GM12878 (cell line): ENCODE results near the gene DDX10. TPM values are rescaled to one million over a fixed set of nuclear protein-coding genes. Genes with fewer than 3 reads are reported as not detected.

ENCODE experiments used
- ATAC-seq: fragments of 200-7000 bp; cut with Tn5 transposase; 3 replicates; pipeline ENCODE4 v1.9.1; 2020; ENCODE audit warnings: mild to moderate bottlenecking, moderate library complexity
- BruUV-seq: library from RNA; stranded (reverse); fragments of 400-500 nt; replicated peaks from 2 replicates; lab custom pipeline; 2021; lab: Mats Ljungman, UMichigan
- CTCF ChIA-PET: fragments of 300-600 bp; sonication (Branson Sonifier 250); formaldehyde crosslinking; extraction: SDS; loops from one replicate; lab custom pipeline; 2021; ENCODE audit warnings: inconsistent platforms; lab: Yijun Ruan, JAX
- POLR2A ChIA-PET: fragments of 350-600 bp; formaldehyde crosslinking; extraction: SDS; loops from one replicate; lab custom pipeline; 2021; ENCODE audit warnings: inconsistent platforms; lab: Charles Lee
- RAD21 ChIA-PET: fragments of 300-600 bp; sonication (Branson Sonifier 250); formaldehyde crosslinking; loops from one replicate; lab custom pipeline; 2023; ENCODE audit warnings: antibody characterized with exemption; ENCODE audit not compliant: unreplicated experiment; lab: Charles Lee
- SMC1A ChIA-PET: fragments of 300-600 bp; sonication (Branson Sonifier 250); formaldehyde crosslinking; loops from one replicate; lab custom pipeline; 2023; ENCODE audit not compliant: unreplicated experiment, uncharacterized antibody; lab: Charles Lee
- DNase-seq: peaks from one replicate; pipeline ENCODE4 v3.0.0-alpha.2; 2011; ENCODE audit warnings: low read depth, low spot score
- FAIRE-seq: peaks from 3 replicates; lab custom pipeline; 2011; peaks lifted over from hg19 to GRCh38; lab: Jason Lieb, UNC
- H2AFZ ChIP-seq: 2 replicates; pipeline ENCODE4 v1.6.0; 2011; ENCODE audit warnings: low read depth, low read length, control low read depth; ENCODE audit not compliant: control insufficient read depth
- H3K27ac ChIP-seq: 2 replicates; pipeline ENCODE4 v1.5.1; 2011; ENCODE audit warnings: control low read depth; ENCODE audit not compliant: control insufficient read depth, insufficient read depth
- H3K27me3 ChIP-seq, 2 experiments: replicated peaks in 1 of 2; 2 replicates each; pipeline versions ENCODE4 v1.6.0 to v1.6.1; 2011; ENCODE audit warnings: low read length in 1 of 2; ENCODE audit not compliant: control insufficient read depth in 2 of 2, insufficient read depth in 2 of 2
- H3K36me3 ChIP-seq, 2 experiments: 2 replicates each; pipeline ENCODE4 v1.5.1; 2011; ENCODE audit warnings: low read length in 1 of 2; ENCODE audit not compliant: control insufficient read depth in 2 of 2, insufficient read depth in 2 of 2
- H3K4me1 ChIP-seq: 2 replicates; pipeline ENCODE4 v1.6.1; 2011; ENCODE audit warnings: mild to moderate bottlenecking, low read length, moderate library complexity, mixed read lengths; ENCODE audit not compliant: control insufficient read depth, insufficient read depth
- H3K4me2 ChIP-seq: 2 replicates; pipeline ENCODE4 v1.6.0; 2011; ENCODE audit warnings: control low read depth; ENCODE audit not compliant: control insufficient read depth, insufficient read depth
- H3K4me3 ChIP-seq: fragments of 200-600 bp; sonication (generic); 2 replicates; pipeline ENCODE4 v1.5.1; 2016
- H3K79me2 ChIP-seq: 2 replicates; pipeline ENCODE4 v1.6.0; 2011; ENCODE audit warnings: low read length; ENCODE audit not compliant: control insufficient read depth, insufficient read depth
- H3K9ac ChIP-seq: 2 replicates; pipeline ENCODE4 v1.8.0; 2011; ENCODE audit warnings: low read length, control low read depth, mixed read lengths; ENCODE audit not compliant: control insufficient read depth, insufficient read depth
- H3K9me3 ChIP-seq: replicated peaks from 3 replicates; pipeline ENCODE4 v1.5.1; 2011; ENCODE audit warnings: mild to moderate bottlenecking, low read length; ENCODE audit not compliant: control insufficient read depth, insufficient read depth
- H4K20me1 ChIP-seq: 2 replicates; pipeline ENCODE4 v1.6.0; 2011; ENCODE audit not compliant: control insufficient read depth, insufficient read depth
- CBFB ChIP-seq: IDR thresholded peaks from 2 replicates; pipeline ENCODE4 v1.6.1; 2016; ENCODE audit warnings: antibody characterized with exemption, low read depth
- CREM ChIP-seq: IDR thresholded peaks from 2 replicates; pipeline ENCODE4 v1.6.1; 2014; ENCODE audit warnings: antibody characterized with exemption, low read depth
- EZH2 ChIP-seq: IDR thresholded peaks from 2 replicates; pipeline ENCODE4 v1.6.1; 2012; ENCODE audit warnings: low read depth, mild to moderate bottlenecking, control low read depth, inconsistent platforms, low read length, borderline replicate concordance; ENCODE audit not compliant: control insufficient read depth
- FOS ChIP-seq: IDR thresholded peaks from 3 replicates; pipeline ENCODE4 v1.6.1; 2011; ENCODE audit warnings: borderline replicate concordance; ENCODE audit not compliant: insufficient read length; ENCODE audit errors: extremely low read depth
- JUNB ChIP-seq: IDR thresholded peaks from 2 replicates; pipeline ENCODE4 v1.6.1; 2016; ENCODE audit warnings: antibody characterized with exemption, mild to moderate bottlenecking
- MEF2A ChIP-seq: IDR thresholded peaks from 2 replicates; pipeline ENCODE4 v1.6.1; 2011; ENCODE audit warnings: low read depth, mild to moderate bottlenecking, low read length, moderate library complexity; ENCODE audit not compliant: insufficient read depth
- MTA2 ChIP-seq: fragments of 450-650 bp; IDR thresholded peaks from 2 replicates; pipeline ENCODE4 v1.6.1; 2016; ENCODE audit warnings: low read depth, mild to moderate bottlenecking, moderate library complexity
- MYB ChIP-seq: fragments of 150-350 bp; IDR thresholded peaks from 2 replicates; pipeline ENCODE4 v1.6.1; 2014; ENCODE audit warnings: mild to moderate bottlenecking, low read depth, low read length, borderline replicate concordance
- NFIC ChIP-seq: IDR thresholded peaks from 2 replicates; pipeline ENCODE4 v1.6.1; 2012; ENCODE audit warnings: low read depth, mild to moderate bottlenecking, inconsistent platforms, low read length, moderate library complexity
- NR2C1 ChIP-seq: fragments of 450-650 bp; IDR thresholded peaks from 2 replicates; pipeline ENCODE4 v1.6.1; 2017; ENCODE audit warnings: antibody characterized with exemption, mild to moderate bottlenecking, moderate library complexity
- POLR2A ChIP-seq: IDR thresholded peaks from 2 replicates; pipeline ENCODE4 v1.6.1; 2011; ENCODE audit warnings: low read depth, mild to moderate bottlenecking, low read length
- RUNX3 ChIP-seq: IDR thresholded peaks from 2 replicates; pipeline ENCODE4 v1.6.1; 2012; ENCODE audit warnings: low read length, inconsistent platforms
- SMC3 ChIP-seq: IDR thresholded peaks from 2 replicates; pipeline ENCODE4 v1.6.1; 2011; ENCODE audit warnings: low read length, improper control_type of control experiment, borderline replicate concordance
- WGBS: methylation state at CpG from one replicate; pipeline ENCODE4 v1.1.6; 2016; ENCODE audit warnings: low lambda C conversion rate; ENCODE audit not compliant: insufficient replicate concordance, insufficient coverage; ENCODE audit errors: missing lambda C conversion rate; 5-methylcytosine and 5-hydroxymethylcytosine counted together
- in situ Hi-C: fragments of 300-500 bp; cut with MboI; formaldehyde crosslinking; loops from 9 replicates; pipeline ENCODE4 v1.14.3; 2018; ENCODE audit warnings: mixed read lengths
- intact Hi-C: fragments of 100-400 bp; cut with micrococcal nuclease; formaldehyde crosslinking; loops from one replicate; pipeline ENCODE4 v1.14.2; 2022; ENCODE audit not compliant: unreplicated experiment
- polyA plus RNA-seq, 11 experiments: library from polyadenylated mRNA; depleted of rRNA in 4 of 11; unstranded in 6 of 11; stranded (reverse) in 5 of 11; fragments of >200 nt; fragmentation: Nextera tagmentation in 4 of 11; fragmentation: Illumina TruSeq in 1 of 11; extraction: Ambion mirVana in 4 of 11; extraction: Trizol in 1 of 11; gene quantifications; 1 replicate in 1 of 11; 2 replicates in 10 of 11; pipeline versions ENCODE4 v1.2.1 to v1.2.3, GENCODE V29; 2011 to 2016; ENCODE audit warnings: inconsistent platforms in 2 of 11, missing spikeins in 2 of 11, low read depth in 1 of 11
- total RNA-seq, 4 experiments: library from RNA; depleted of rRNA in 3 of 4; stranded (reverse); fragments of >200 nt in 3 of 4; fragmentation: Illumina TruSeq in 1 of 4; extraction: Trizol in 1 of 4; gene quantifications; 2 replicates each; pipeline versions ENCODE4 v1.2.1 to v1.2.3, GENCODE V29; 2013 to 2021
- TF ChIP-seq, protein P1 (sequence below): IDR thresholded peaks from 2 replicates; pipeline ENCODE4 v1.6.1; 2012; ENCODE audit warnings: improper control_type of control experiment, low read depth, low read length; ENCODE audit not compliant: insufficient replicate concordance
- TF ChIP-seq, protein P2 (sequence below): IDR thresholded peaks from 2 replicates; pipeline ENCODE4 v1.6.1; 2011; ENCODE audit warnings: low read depth, low read length, improper control_type of control experiment, borderline replicate concordance
- TF ChIP-seq, protein P3 (sequence below), 3 experiments: IDR thresholded peaks in 2 of 3; conservative IDR thresholded peaks in 1 of 3; 2 replicates each; pipeline ENCODE4 v1.5.1; 2011; ENCODE audit warnings: low read depth in 3 of 3, low read length in 3 of 3, mild to moderate bottlenecking in 3 of 3, control low read depth in 2 of 3, moderate library complexity in 2 of 3, inconsistent platforms in 1 of 3, mixed read lengths in 1 of 3; ENCODE audit not compliant: control insufficient read depth in 2 of 3, insufficient read depth in 1 of 3; ENCODE audit errors: extremely low read depth in 1 of 3

DDX10 gene
- total and polyA plus RNA-seq, 10 of the 15 experiments (the other 5 are each of a cell fraction or from before 2014, with no cell fraction given): 20.9 to 51.5 (median 31.9) TPM

DNA sequence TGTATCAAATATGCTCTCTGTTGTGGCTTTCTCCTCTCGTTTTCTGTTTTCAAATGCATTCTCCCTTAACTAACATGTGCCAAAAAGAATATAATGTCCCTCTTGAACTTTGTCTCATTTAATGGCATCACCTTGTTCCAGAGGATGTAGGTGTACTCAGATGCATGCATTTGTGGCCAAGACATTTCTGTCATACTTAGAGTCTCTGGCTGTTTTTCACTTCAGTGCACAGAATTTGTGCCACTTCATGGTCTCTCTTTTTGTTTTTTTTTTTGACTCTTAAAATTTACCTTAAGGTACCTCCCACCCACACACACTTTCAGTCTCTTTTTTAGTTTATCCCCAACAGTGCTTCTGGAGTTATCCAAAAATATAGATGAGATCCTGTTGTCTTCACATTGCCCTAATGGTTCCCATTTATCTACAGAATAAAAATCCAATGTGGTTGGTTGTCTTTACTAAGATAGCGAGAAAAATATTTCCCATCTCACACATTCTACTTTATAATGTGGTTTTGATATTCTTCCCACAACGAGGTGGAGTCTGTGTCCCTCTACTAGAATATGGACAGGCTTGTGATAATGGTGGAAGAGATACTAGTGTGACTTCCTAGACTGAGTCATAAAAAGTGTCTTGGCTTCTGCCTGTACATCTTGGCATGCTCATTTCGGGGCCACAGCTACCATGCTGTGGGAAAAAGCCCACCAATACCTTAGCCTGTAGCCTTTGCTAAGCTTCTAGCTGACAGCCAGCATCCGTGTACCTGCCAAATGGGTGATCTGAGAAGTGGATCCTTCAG is 125.8 kb downstream of the DDX10 start:
- in situ Hi-C loops: no loop called here
- WGBS: 43% methylated on average over 4 of the region's 5 CpGs
- Histone ChIP-seq H3K27ac (no peak overlapping the region), H3K9ac (no peak overlapping the region), H3K4me1 (peaks cover 4% of the 10 kb centered on the region; the same call in 1 of the 2 replicates), H3K36me3 (no peaks in the 10 kb centered on the region), H3K9me3 (no peaks in the 10 kb centered on the region), H3K4me2 (peak overlapping the region; percentile 62; the same call in 1 of the 2 replicates), H3K79me2 (peaks cover 4% of the 10 kb centered on the region), H4K20me1 (no peaks in the 10 kb centered on the region), H3K4me3 (no peak overlapping the region), H2AFZ (no peak overlapping the region), H3K27me3 (no peaks in the 10 kb centered on the region)
- ChIA-PET SMC1A (interaction anchor here (0.8 to 2.1 kb wide), 6 partner anchors 10 to 167 kb away, joined by 3 to 7 read pairs (median 3); no protein-coding TSS in a partner anchor), RAD21 (no interaction called here), POLR2A (no interaction called here), CTCF (interaction anchor here (1.0 to 1.6 kb wide), 3 partner anchors 23 to 93 kb away, joined by 3 to 4 read pairs (median 4); no protein-coding TSS in a partner anchor)
- BruUV-seq: no TSS peak
- ATAC-seq: peak; percentile 71
- DNase-seq: peak; percentile 8
- intact Hi-C loops: no loop called here
- peak; percentile 38 for FAIRE-seq
- 0 out of 2 replicates have a peak, but pooled peaks have one; percentile 3 for TF ChIP-seq MEF2A
- TF ChIP-seq JUNB: no peak
- TF ChIP-seq MTA2: no peak
- no peak for TF ChIP-seq NR2C1
- no peak for TF ChIP-seq CREM
- TF ChIP-seq, protein P1, sequence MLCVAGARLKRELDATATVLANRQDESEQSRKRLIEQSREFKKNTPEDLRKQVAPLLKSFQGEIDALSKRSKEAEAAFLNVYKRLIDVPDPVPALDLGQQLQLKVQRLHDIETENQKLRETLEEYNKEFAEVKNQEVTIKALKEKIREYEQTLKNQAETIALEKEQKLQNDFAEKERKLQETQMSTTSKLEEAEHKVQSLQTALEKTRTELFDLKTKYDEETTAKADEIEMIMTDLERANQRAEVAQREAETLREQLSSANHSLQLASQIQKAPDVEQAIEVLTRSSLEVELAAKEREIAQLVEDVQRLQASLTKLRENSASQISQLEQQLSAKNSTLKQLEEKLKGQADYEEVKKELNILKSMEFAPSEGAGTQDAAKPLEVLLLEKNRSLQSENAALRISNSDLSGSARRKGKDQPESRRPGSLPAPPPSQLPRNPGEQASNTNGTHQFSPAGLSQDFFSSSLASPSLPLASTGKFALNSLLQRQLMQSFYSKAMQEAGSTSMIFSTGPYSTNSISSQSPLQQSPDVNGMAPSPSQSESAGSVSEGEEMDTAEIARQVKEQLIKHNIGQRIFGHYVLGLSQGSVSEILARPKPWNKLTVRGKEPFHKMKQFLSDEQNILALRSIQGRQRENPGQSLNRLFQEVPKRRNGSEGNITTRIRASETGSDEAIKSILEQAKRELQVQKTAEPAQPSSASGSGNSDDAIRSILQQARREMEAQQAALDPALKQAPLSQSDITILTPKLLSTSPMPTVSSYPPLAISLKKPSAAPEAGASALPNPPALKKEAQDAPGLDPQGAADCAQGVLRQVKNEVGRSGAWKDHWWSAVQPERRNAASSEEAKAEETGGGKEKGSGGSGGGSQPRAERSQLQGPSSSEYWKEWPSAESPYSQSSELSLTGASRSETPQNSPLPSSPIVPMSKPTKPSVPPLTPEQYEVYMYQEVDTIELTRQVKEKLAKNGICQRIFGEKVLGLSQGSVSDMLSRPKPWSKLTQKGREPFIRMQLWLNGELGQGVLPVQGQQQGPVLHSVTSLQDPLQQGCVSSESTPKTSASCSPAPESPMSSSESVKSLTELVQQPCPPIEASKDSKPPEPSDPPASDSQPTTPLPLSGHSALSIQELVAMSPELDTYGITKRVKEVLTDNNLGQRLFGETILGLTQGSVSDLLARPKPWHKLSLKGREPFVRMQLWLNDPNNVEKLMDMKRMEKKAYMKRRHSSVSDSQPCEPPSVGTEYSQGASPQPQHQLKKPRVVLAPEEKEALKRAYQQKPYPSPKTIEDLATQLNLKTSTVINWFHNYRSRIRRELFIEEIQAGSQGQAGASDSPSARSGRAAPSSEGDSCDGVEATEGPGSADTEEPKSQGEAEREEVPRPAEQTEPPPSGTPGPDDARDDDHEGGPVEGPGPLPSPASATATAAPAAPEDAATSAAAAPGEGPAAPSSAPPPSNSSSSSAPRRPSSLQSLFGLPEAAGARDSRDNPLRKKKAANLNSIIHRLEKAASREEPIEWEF: no peak
- TF ChIP-seq CBFB: no peak
- no peak for TF ChIP-seq SMC3
- no peak for TF ChIP-seq POLR2A
- TF ChIP-seq NFIC: peak; percentile 54
- no peak for TF ChIP-seq EZH2
- TF ChIP-seq, protein P2, sequence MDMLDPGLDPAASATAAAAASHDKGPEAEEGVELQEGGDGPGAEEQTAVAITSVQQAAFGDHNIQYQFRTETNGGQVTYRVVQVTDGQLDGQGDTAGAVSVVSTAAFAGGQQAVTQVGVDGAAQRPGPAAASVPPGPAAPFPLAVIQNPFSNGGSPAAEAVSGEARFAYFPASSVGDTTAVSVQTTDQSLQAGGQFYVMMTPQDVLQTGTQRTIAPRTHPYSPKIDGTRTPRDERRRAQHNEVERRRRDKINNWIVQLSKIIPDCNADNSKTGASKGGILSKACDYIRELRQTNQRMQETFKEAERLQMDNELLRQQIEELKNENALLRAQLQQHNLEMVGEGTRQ: no peak
- TF ChIP-seq, protein P3, sequence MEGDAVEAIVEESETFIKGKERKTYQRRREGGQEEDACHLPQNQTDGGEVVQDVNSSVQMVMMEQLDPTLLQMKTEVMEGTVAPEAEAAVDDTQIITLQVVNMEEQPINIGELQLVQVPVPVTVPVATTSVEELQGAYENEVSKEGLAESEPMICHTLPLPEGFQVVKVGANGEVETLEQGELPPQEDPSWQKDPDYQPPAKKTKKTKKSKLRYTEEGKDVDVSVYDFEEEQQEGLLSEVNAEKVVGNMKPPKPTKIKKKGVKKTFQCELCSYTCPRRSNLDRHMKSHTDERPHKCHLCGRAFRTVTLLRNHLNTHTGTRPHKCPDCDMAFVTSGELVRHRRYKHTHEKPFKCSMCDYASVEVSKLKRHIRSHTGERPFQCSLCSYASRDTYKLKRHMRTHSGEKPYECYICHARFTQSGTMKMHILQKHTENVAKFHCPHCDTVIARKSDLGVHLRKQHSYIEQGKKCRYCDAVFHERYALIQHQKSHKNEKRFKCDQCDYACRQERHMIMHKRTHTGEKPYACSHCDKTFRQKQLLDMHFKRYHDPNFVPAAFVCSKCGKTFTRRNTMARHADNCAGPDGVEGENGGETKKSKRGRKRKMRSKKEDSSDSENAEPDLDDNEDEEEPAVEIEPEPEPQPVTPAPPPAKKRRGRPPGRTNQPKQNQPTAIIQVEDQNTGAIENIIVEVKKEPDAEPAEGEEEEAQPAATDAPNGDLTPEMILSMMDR (IDR thresholded peaks at IDR 0.05 in 2 of 3, conservative IDR thresholded peaks at IDR 0.05 in 1 of 3; ENCODE audit: control insufficient read depth in 2 of 3, extremely low read depth in 1 of 3, insufficient read depth in 1 of 3, low read depth in 3 of 3, low read length in 3 of 3): no peak
- no peak for TF ChIP-seq MYB
- TF ChIP-seq RUNX3: peak; percentile 46; the same call in 1 of the 2 replicates
- no peak for TF ChIP-seq FOS
